ENCODE data around the gene TOPORS.

GRCh38 chr9:32558408-32558934, 6.1 kb upstream of the TOPORS start:
- TF ChIP-seq EZH2 (IDR thresholded peaks at IDR 0.05; ENCODE audit: borderline replicate concordance, insufficient read depth, low read depth, low read length, poor library complexity, severe bottlenecking) = no peak
- no peak for TF ChIP-seq CTCF (IDR thresholded peaks at IDR 0.05)

Data from B cell (primary cell).